ENCODE data around the gene CARF.

GRCh38 chr2:202932425-202933138 is 20.5 kb downstream of the CARF start:
- TF ChIP-seq CTCF (optimal IDR thresholded peaks at IDR 0.05 in 1 of 3, IDR thresholded peaks at IDR 0.05 in 1 of 3, conservative IDR thresholded peaks at IDR 0.05 in 1 of 3; ENCODE audit: extremely low read depth in 1 of 3, insufficient read depth in 2 of 3, low read length in 3 of 3) (no peak), EZH2 (IDR thresholded peaks at IDR 0.05; ENCODE audit: low read length) (no peak)
